GM23248 (cell line): ENCODE results near the gene CD47.

ENCODE experiments used
- EZH2 ChIP-seq: fragments of 200-600 bp; sonication (generic); IDR thresholded peaks from 2 replicates; pipeline ENCODE4 v1.6.1; 2018; ENCODE audit warnings: antibody characterized with exemption, mild to moderate bottlenecking; ENCODE audit not compliant: insufficient read depth, poor library complexity, severe bottlenecking
- EZH2phosphoT487 ChIP-seq: fragments of 200-600 bp; sonication (generic); IDR thresholded peaks from 2 replicates; pipeline ENCODE4 v1.6.1; 2018; ENCODE audit warnings: antibody characterized with exemption, moderate library complexity, mild to moderate bottlenecking, low read depth; ENCODE audit not compliant: insufficient read depth

DNA sequence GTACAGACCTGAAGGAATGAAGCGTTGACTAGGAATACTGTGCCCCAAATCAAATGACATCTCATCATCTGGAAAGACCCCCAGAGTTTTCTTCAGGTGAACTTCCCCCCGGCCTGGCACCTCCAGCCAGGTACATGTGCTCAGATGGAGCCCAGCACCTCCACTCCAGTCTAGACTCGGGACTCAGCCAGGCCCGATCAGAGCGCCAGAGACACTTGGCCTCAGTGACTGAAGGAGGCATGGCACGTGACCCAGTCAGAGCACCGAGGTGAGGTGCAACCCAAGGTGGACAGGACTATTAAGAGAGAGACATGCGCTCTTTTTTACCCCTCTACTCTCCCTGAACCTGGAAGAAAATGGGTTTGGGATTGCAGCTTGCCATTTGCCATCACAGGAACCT, 48.5 kb downstream of the CD47 start:
- no peak for TF ChIP-seq EZH2
- TF ChIP-seq EZH2phosphoT487: no peak
